GM06990 (cell line): ENCODE data around the gene COPS8.

Experiments
- DNase-seq: peaks from one replicate; pipeline ENCODE4 v3.0.0-alpha.2; 2011; ENCODE audit not compliant: insufficient read length; ENCODE audit errors: extremely low read depth
- H3K27me3 ChIP-seq: replicated peaks from 2 replicates; pipeline ENCODE4 v1.6.0; 2011; ENCODE audit warnings: low read length; ENCODE audit not compliant: control insufficient read depth, insufficient read depth
- H3K36me3 ChIP-seq: 2 replicates; pipeline ENCODE4 v1.5.1; 2011; ENCODE audit warnings: low read length; ENCODE audit not compliant: control insufficient read depth, insufficient read depth
- H3K4me3 ChIP-seq: replicated peaks from 2 replicates; pipeline ENCODE4 v1.5.1; 2011; ENCODE audit warnings: low read depth, mild to moderate bottlenecking, control low read depth, low read length
- CTCF ChIP-seq: IDR thresholded peaks from 2 replicates; pipeline ENCODE4 v1.5.1; 2011; ENCODE audit warnings: low read length, control low read depth, mild to moderate bottlenecking, inconsistent platforms; ENCODE audit not compliant: insufficient read depth, poor library complexity, severe bottlenecking

COPS8 gene

DNA sequence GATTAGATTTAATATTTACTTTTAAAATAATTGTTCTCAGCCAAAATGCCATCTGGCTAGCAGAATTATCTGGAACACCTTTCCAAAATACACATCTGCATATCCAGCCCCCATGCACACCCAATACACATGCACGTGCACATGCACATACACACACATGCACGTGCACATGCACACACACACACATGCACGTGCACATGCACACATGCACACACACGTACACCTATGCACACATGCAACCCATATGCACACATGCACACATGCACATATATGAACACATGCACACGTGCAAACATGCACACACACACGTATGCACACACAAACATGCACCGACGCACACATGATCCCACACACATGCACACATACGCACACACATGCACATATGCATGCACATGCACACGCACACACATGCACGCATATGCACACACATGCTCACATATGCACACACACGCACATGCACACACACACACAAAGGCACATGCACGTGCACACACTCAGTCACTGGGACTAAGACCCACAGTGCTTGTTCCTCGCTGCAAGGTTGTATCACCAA, 53.5 kb downstream of the COPS8 start:
- no peak for TF ChIP-seq CTCF
- no peaks in the 10 kb centered on the region for H3K27me3 ChIP-seq
- H3K36me3 ChIP-seq = no peaks in the 10 kb centered on the region
- no peak overlapping the region for H3K4me3 ChIP-seq
- no peak for DNase-seq

DNA sequence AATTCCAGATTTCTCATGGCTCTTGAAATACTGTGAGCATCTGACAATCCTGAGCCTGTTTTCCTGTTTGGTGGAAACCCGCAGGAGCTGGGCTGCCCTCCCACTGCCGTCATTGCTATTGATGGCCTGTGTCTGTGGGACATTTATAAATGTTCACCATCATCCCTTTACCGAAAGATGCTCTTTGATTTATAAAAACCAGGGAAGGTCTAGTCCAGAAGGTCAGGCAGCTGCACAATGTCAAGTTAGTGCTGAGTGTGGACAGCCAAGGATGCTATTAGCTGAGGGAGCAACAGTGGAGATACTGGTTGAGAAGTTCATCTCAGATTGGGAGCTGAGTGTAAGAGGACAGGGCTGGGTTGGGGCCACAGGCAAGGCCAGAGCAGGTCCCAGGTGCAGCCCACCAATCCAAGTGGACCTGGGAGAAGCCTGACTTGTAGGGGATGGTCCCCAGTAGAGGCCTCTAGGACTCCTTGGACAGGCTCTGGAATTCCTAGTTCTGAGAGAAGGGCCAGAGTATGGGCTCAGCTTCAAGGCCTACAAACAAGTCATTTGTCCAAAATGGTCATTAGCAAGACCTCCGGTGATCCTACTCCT, 55.1 kb downstream of the COPS8 start:
- H3K36me3 ChIP-seq = no peaks in the 10 kb centered on the region
- DNase-seq = no peak

GRCh38 chr2:237141571-237142051, 55.9 kb downstream of the COPS8 start:
- no peak for DNase-seq
- no peaks in the 10 kb centered on the region for H3K27me3 ChIP-seq
- no peaks in the 10 kb centered on the region for H3K36me3 ChIP-seq
- TF ChIP-seq CTCF = no peak
- no peak overlapping the region for H3K4me3 ChIP-seq

More for the DNA sequence above, 55.1 kb downstream of the COPS8 start:
- no peaks in the 10 kb centered on the region for H3K27me3 ChIP-seq
- no peak for TF ChIP-seq CTCF
- H3K4me3 ChIP-seq = no peak overlapping the region

DNA sequence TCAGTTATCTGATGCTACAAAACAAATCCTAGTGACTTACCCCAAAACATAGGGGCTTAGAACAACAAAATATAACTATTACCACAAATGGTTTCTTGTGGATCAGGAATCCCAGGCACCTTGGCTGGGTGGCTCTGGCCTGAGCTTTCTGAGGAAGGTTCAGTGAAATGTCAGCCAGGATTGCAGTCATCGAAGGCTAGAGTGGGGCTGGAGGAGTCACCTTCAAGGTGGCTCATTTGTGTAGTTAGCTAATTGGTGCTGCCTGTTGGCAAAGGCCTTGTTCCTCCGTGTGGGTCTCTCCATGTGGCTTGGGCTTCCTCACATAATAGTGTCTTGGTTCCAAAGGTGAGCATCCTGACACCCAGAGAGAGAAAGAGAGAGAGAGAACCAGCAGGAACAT, 57.4 kb downstream of the COPS8 start:
- DNase-seq = no peak
- H3K27me3 ChIP-seq = no peaks in the 10 kb centered on the region
- H3K4me3 ChIP-seq = no peak overlapping the region
- no peak for TF ChIP-seq CTCF
- no peaks in the 10 kb centered on the region for H3K36me3 ChIP-seq

DNA sequence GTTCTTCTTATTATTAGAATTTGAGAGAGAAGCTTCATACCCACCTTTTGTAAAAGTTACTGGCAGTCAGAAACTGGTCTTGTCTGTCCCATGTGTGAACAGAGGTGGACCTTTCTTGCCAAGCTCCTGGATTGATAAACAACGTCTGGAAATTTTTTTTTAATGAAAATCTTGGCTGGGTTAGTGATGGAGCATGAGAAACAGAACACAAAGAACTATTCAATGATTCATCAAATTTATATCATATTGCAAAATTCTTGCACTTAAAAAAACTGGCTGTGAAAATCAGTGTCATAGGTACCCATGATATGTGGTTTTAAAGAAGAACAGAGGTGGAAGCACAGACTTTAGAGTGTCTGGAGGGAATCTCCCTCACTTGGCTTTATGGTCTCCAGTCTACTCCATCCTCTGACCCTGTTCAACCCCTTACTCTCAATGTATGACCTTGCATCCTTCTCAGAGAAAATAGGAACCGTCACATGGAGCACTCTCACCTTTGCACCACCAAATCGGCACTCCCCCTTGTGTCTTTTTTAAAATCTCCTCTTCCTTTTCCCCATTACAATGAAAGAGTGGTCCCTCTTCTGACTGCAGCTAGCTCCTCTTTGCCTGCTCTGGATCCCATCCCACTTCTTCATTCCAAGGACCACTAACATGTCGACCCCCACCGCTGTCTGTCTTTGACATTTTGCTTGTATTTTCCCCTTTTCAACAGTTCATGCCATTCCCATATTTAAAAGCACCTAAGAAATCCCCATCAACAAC, 58.2 kb downstream of the COPS8 start:
- Histone ChIP-seq H3K4me3 (no peak overlapping the region), H3K27me3 (no peaks in the 10 kb centered on the region), H3K36me3 (no peaks in the 10 kb centered on the region)
- no peak for TF ChIP-seq CTCF
- no peak for DNase-seq
